ENCODE data around the gene TSHZ3. TPM values are rescaled to one million over a fixed set of nuclear protein-coding genes. Genes with fewer than 3 reads are reported as not detected.

TSHZ3 gene
- total and polyA plus RNA-seq, 2 of the 8 experiments (the other 6 are each of a cell fraction or from before 2014, with no cell fraction given): 3.1 to 12.3 TPM

- TF ChIP-seq CREB1 (IDR thresholded peaks at IDR 0.05) (no peak), TAF1 (IDR thresholded peaks at IDR 0.05; ENCODE audit: low read depth, low read length) (no peak), CTCF (IDR thresholded peaks at IDR 0.05; ENCODE audit: control extremely low read depth in 1 of 3, insufficient read depth in 1 of 3, low read depth in 1 of 3, low read length in 3 of 3) (no peak), HDAC6 (IDR thresholded peaks at IDR 0.05; ENCODE audit: low read depth, low read length) (no peak), KDM5A (IDR thresholded peaks at IDR 0.05; ENCODE audit: low read length) (no peak), CBX8 (IDR thresholded peaks at IDR 0.05; ENCODE audit: borderline replicate concordance, low read depth, low read length) (no peak), ASH2L (IDR thresholded peaks at IDR 0.05; ENCODE audit: low read length) (no peak), TAF7 (optimal IDR thresholded peaks at IDR 0.05; ENCODE audit: borderline replicate concordance, low read depth, low read length) (no peak), NRF1 (IDR thresholded peaks at IDR 0.05; ENCODE audit: low read depth, low read length) (no peak)
- H2BK120ac ChIP-seq (replicated peaks; ENCODE audit: low read depth, low read length): no peak overlapping the region
- no peak overlapping the region for H4K5ac ChIP-seq (ENCODE audit: insufficient read length, low read depth, low read length)
- H3K23me2 ChIP-seq (ENCODE audit: low read depth, low read length): no peaks in the 10 kb centered on the region
- no peak overlapping the region for H3K23ac ChIP-seq (ENCODE audit: insufficient read length)
- POLR2A ChIA-PET (ENCODE audit: partially characterized antibody): interaction anchor here (1.1 kb wide), 1 partner anchor 18 kb away, joined by 3 read pairs; no protein-coding TSS in a partner anchor
- H3K79me2 ChIP-seq (ENCODE audit: control insufficient read depth in 1 of 2, insufficient read depth in 2 of 2, low read length in 2 of 2): peaks cover 0 to 72% of the 10 kb centered on the region in 2 experiments; a peak in 2 of 4 replicates
- WGBS, 2 experiments (ENCODE audit: extremely low coverage in 1 of 2, insufficient coverage in 1 of 2, insufficient read length in 1 of 2, insufficient replicate concordance in 2 of 2, low coverage in 1 of 2, low lambda C conversion rate in 2 of 2, missing lambda C conversion rate in 1 of 2): 86% methylated on average over 6 of the region's 6 CpGs; no CpG with 5 or more reads in 1 of the 2 experiments
- no peak overlapping the region for H4K8ac ChIP-seq (ENCODE audit: extremely low read depth, insufficient read depth, low read length)
- FAIRE-seq (no peak), DNase-seq (ENCODE audit: low read depth in 1 of 2, low spot score in 2 of 2) (no peak)
- peaks cover 0 to 3% of the 10 kb centered on the region in 2 experiments for H4K20me1 ChIP-seq (replicated peaks in 1 of 2; ENCODE audit: control insufficient read depth in 1 of 2, insufficient read depth in 2 of 2, low read length in 2 of 2)
- peaks cover 3% of the 10 kb centered on the region; the same call in 1 of the 2 replicates for H3K79me1 ChIP-seq (ENCODE audit: low read depth, low read length)
- peaks cover 1 to 24% (median 13%) of the 10 kb centered on the region in 4 experiments for H3K4me1 ChIP-seq (replicated peaks in 1 of 4; ENCODE audit: control insufficient read depth in 3 of 4, insufficient read depth in 4 of 4, low read length in 3 of 4)
- H3K18ac ChIP-seq (ENCODE audit: extremely low read depth, low read length): no peak overlapping the region
- no peak overlapping the region for H2BK12ac ChIP-seq (ENCODE audit: low read depth, low read length)
- no peak overlapping the region for H2BK5ac ChIP-seq (ENCODE audit: low read depth, low read length)
- H3K9me3 ChIP-seq (ENCODE audit: insufficient read depth in 2 of 2, low read depth in 1 of 2, low read length in 1 of 2): no peaks in the 10 kb centered on the region
- CTCF ChIA-PET (ENCODE audit: partially characterized antibody): interaction anchor here (0.6 to 1.8 kb wide), 3 partner anchors 9 to 306 kb away, joined by 3 to 6 read pairs (median 4); no protein-coding TSS in a partner anchor
- no peak overlapping the region for H3K27ac ChIP-seq (ENCODE audit: low read depth, low read length)
- no peak overlapping the region for H3K9ac ChIP-seq (replicated peaks in 1 of 4; ENCODE audit: extremely low read depth in 1 of 4, low read depth in 3 of 4, low read length in 3 of 4)
- H2BK20ac ChIP-seq (ENCODE audit: low read length): no peak overlapping the region
- H2AK5ac ChIP-seq (ENCODE audit: low read depth, low read length): no peak overlapping the region
- H3K27me3 ChIP-seq (replicated peaks in 1 of 4; ENCODE audit: control insufficient read depth in 3 of 4, extremely low read depth in 1 of 4, insufficient read depth in 3 of 4, low read length in 3 of 4): no peaks in the 10 kb centered on the region
- H3K4me3 ChIP-seq (ENCODE audit: extremely low read depth in 1 of 4, insufficient read depth in 2 of 4, low read depth in 3 of 4, low read length in 4 of 4): no peak overlapping the region
- no peak overlapping the region for H3K4me2 ChIP-seq (ENCODE audit: insufficient read depth in 1 of 2, low read depth in 2 of 2, low read length in 2 of 2)
- H3K56ac ChIP-seq (replicated peaks; ENCODE audit: insufficient read length, low read depth, low read length): no peak overlapping the region
- H3K4ac ChIP-seq (replicated peaks; ENCODE audit: insufficient read length, low read depth, low read length): no peak overlapping the region
- no peak overlapping the region for H2BK15ac ChIP-seq (ENCODE audit: low read length)
- H3K36me3 ChIP-seq (ENCODE audit: control insufficient read depth in 2 of 4, insufficient read depth in 4 of 4, low read length in 3 of 4): no peaks in the 10 kb centered on the region
- H3K14ac ChIP-seq (ENCODE audit: insufficient read length): no peak overlapping the region
- H4K91ac ChIP-seq (replicated peaks; ENCODE audit: insufficient read length, low read length): no peak overlapping the region
- H2AFZ ChIP-seq (ENCODE audit: low read length): no peak overlapping the region
Measured at GRCh38 chr19:31335716-31336115, 13.5 kb downstream of the TSHZ3 start.
